Activated CD8-positive, alpha-beta memory T cell treated with anti-CD3 and anti-CD28 coated beads for 24 hours (primary cell): ENCODE data around the gene NCOA5.

Experiments used
- DNase-seq: peaks from one replicate; pipeline ENCODE4 v3.0.0-alpha.2; 2020

Gene NCOA5

GRCh38 chr20:46089417-46090388 is at the start of gene NCOA5:
Gene NCOA5 (minus strand): TSS chr20:46089962. CDS start chr20:46079424, 10,538 bp downstream.
- DNase-seq: peak; percentile 96

- no peak for DNase-seq
Measured at GRCh38 chr20:46139266-46139889, 49.6 kb upstream of the NCOA5 start.

- DNase-seq: no peak
Measured at GRCh38 chr20:46137816-46138215, 48.1 kb upstream of the NCOA5 start.

- no peak for DNase-seq
Measured at GRCh38 chr20:46135856-46136633, 46.3 kb upstream of the NCOA5 start.

- DNase-seq: no peak
Measured at GRCh38 chr20:46134716-46135115, 45.0 kb upstream of the NCOA5 start.

- no peak for DNase-seq
Measured at GRCh38 chr20:46133886-46134654, 44.3 kb upstream of the NCOA5 start.

GRCh38 chr20:46132705-46133120 is 43.0 kb upstream of the NCOA5 start:
- DNase-seq: peak; percentile 82

- no peak for DNase-seq
Measured at GRCh38 chr20:46131396-46131795, 41.6 kb upstream of the NCOA5 start.

GRCh38 chr20:46130534-46130933 is 40.8 kb upstream of the NCOA5 start:
- DNase-seq: no peak

GRCh38 chr20:46129955-46130481 is 40.3 kb upstream of the NCOA5 start:
- DNase-seq: no peak

- DNase-seq: no peak
Measured at GRCh38 chr20:46128310-46129151, 38.8 kb upstream of the NCOA5 start.

GRCh38 chr20:46127396-46128010 is 37.7 kb upstream of the NCOA5 start:
- no peak for DNase-seq

- DNase-seq: no peak
Measured at GRCh38 chr20:46126440-46127056, 36.8 kb upstream of the NCOA5 start.

GRCh38 chr20:46123482-46124245 is 33.9 kb upstream of the NCOA5 start:
- no peak for DNase-seq

- no peak for DNase-seq
Measured at GRCh38 chr20:46122516-46123481, 33.0 kb upstream of the NCOA5 start.

- no peak for DNase-seq
Measured at GRCh38 chr20:46122071-46122470, 32.3 kb upstream of the NCOA5 start.

GRCh38 chr20:46121184-46121930 is 31.6 kb upstream of the NCOA5 start:
- no peak for DNase-seq
